ENCODE results near the gene ZFHX3.

ZFHX3 gene

DNA sequence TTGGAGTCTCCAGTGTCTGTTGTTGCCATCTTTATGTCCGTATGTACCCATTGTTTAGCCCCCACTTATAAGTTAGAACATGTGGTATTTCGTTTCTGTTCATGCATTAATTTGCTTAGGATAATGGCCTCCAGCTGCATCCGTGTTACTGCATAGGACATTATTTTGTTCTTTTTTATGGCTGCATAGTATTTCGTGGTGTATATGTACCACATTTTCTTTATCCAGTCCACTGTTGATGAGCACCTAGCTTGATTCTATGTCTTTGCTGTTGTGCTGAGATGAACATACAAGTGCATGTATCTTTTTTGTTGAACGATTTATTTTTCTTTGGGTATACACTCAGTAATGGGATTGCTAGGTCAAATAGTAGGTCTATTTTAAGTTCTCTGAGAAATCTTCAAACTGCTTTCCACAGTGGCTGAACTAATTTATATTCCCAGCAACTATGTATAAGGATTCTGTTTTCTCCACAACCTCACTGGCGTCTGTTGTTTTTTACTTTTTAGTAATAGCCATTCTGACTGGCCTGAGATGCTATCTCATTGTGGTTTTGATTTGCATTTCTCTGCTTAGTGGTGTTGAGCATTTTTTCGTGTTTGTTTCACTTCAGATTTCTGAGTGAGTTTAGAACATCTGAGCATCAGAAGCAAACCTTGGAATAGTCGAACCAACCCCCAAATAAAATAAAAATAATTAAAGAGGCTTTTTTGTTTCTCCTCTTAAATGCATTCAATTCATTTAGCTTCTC is 304.7 kb downstream of the ZFHX3 start:
- no peak for DNase-seq (ENCODE audit: low spot score)

DNA sequence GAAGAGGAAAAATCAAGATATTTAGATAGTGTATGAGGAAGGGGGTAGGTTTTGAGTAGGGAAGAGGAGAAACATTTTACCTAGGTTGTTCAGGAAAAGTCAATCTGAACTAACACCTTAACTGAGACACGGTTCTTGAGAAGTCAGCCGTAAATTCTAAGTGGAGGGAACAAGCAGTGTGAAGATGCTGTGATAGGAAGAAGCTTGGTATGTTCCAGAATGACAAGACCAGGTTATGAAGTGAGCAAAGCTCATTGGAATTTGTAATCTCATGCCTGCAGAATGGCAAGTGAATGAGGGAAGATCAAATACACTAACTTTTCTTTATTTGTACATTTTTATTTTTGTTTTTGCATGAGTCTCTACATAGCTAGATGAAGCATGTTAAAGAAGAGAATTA is 307.6 kb downstream of the ZFHX3 start:
- no peak for DNase-seq (ENCODE audit: low spot score)

DNA sequence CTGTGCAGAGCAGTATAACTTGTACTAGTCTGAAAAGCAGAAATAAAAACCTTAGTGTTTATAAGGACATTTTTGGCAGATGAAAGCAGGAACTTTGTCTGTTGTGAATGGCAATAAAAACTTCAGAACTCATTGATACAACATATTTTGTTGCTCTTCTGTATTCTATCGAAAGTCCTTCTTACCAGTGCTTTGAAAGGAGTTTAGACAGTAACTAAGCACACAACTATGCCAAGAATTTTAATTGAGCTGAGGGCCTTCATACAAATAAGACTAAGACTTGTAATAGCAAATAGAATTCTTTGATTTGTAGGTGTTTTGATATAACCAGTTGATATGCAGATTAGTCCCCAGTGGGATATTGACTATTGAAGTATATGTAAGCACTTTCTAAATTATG is 308.4 kb downstream of the ZFHX3 start:
- DNase-seq (ENCODE audit: low spot score), result no peak

DNA sequence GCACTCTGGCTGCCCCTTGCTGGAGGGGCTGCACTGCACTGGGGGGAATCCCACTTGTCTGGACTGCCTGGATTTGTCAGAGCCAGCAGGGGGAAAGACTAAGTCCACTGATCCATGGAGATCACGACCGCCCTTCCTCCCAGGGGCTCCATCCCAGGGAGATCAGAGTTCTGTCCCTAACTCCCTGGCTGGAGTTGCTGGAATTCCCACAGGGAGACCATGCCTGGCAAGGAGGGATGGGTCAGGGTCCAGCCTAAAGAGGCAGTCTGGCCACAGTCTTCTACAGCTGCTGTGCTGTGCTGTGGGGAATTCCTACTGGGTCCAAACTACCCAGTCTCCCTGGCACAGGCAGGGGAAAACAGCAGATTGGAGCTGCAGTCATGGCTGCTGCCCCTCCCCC is 311.9 kb downstream of the ZFHX3 start:
- DNase-seq (ENCODE audit: low spot score), result no peak
